Effector memory CD4-positive, alpha-beta T cell (primary cell): ENCODE measurements around the gene LBP.

Source experiments
- DNase-seq, 3 donors: peaks; one replicate each; pipeline ENCODE4 v3.0.0-alpha.2; 2020
- H3K27ac ChIP-seq: 2 replicates; pipeline ENCODE4 v1.7.0; 2013; ENCODE audit warnings: mild to moderate bottlenecking, low read length, moderate library complexity; ENCODE audit not compliant: insufficient read depth, poor library complexity, severe bottlenecking
- H3K27me3 ChIP-seq: replicated peaks from 2 replicates; pipeline ENCODE4 v1.7.0; 2013; ENCODE audit warnings: mild to moderate bottlenecking, low read length; ENCODE audit not compliant: insufficient read depth, control insufficient read depth, poor library complexity, severe bottlenecking
- H3K36me3 ChIP-seq: 2 replicates; pipeline ENCODE4 v1.7.0; 2013; ENCODE audit warnings: mild to moderate bottlenecking, low read length, moderate library complexity; ENCODE audit not compliant: control insufficient read depth, insufficient read depth
- H3K4me1 ChIP-seq: 2 replicates; pipeline ENCODE4 v1.7.0; 2013; ENCODE audit warnings: low read length, mild to moderate bottlenecking; ENCODE audit not compliant: control insufficient read depth, insufficient read depth, poor library complexity, severe bottlenecking
- H3K4me3 ChIP-seq: 2 replicates; pipeline ENCODE4 v1.7.0; 2013; ENCODE audit warnings: low read length, low read depth, mild to moderate bottlenecking; ENCODE audit not compliant: insufficient read depth, poor library complexity, severe bottlenecking
- H3K9me3 ChIP-seq: 2 replicates; pipeline ENCODE4 v1.7.0; 2013; ENCODE audit warnings: mild to moderate bottlenecking, low read length, moderate library complexity; ENCODE audit not compliant: control insufficient read depth

The LBP gene

GRCh38 chr20:38317422-38317821 lies 28.9 kb upstream of the LBP start:
- Histone ChIP-seq H3K27ac (no peak overlapping the region), H3K4me3 (no peak overlapping the region), H3K36me3 (no peaks in the 10 kb centered on the region), H3K4me1 (no peaks in the 10 kb centered on the region), H3K9me3 (no peaks in the 10 kb centered on the region), H3K27me3 (no peaks in the 10 kb centered on the region)
- no peak for DNase-seq

- no peaks in the 10 kb centered on the region for H3K27me3 ChIP-seq
- no peak overlapping the region for H3K27ac ChIP-seq
Measured at GRCh38 chr20:38320221-38320620, 26.1 kb upstream of the LBP start.

DNA sequence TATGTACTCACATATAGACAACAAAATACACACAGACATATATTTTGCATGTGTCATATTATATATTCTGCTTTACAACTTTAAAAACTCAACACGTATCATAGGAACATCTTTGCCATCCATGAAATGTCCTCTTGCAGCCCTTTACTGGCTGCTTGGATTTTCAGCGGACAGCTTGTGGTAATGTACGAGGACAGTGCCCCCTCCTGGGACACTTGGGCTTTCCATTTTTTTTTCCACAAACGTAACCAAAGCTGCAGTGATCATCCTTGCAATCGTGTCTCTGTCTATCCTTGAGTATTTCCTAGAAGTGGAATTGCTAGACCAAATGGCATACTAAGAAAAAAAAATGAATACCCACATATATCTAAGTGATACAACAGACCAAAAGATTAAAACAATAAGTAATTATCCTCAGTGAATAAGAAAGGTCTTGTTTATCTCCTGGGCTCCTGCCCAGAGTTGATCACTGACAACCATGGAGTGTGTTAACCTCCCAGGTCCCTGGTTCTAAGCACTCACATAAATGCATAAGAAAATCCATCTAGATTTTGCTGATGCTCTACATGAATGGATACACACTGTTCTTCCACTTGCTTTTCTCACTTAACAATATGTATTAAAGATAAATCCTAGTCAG lies 24.2 kb upstream of the LBP start:
- no peak for DNase-seq
- Histone ChIP-seq H3K4me3 (no peak overlapping the region), H3K4me1 (no peaks in the 10 kb centered on the region), H3K27me3 (no peaks in the 10 kb centered on the region), H3K36me3 (no peaks in the 10 kb centered on the region), H3K27ac (no peak overlapping the region), H3K9me3 (no peaks in the 10 kb centered on the region)

More at GRCh38 chr20:38320221-38320620, 26.1 kb upstream of the LBP start:
- H3K4me1 ChIP-seq: no peaks in the 10 kb centered on the region
- no peak for DNase-seq
- H3K9me3 ChIP-seq: no peaks in the 10 kb centered on the region
- no peaks in the 10 kb centered on the region for H3K36me3 ChIP-seq
- no peak overlapping the region for H3K4me3 ChIP-seq

DNA sequence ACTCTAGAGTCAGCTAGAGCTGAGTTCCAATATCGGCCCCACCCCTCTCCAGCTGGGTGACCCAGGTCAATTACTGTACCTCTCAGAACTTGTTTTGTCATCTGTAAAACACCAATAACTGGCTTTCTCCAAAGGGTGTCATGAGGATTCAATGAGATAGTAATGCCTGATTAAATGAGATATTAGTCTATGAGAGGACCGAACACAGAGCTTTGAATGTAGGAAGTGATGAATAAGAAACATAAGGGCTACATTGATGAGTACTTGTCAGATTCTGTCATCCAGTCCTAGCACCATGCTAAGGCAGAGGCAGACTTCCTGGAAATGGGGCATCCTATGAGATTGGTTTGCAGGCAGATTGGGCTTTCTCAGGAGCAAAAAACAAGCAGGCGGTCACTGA lies 22.1 kb upstream of the LBP start:
- Histone ChIP-seq H3K4me3 (no peak overlapping the region), H3K27me3 (no peaks in the 10 kb centered on the region), H3K9me3 (no peaks in the 10 kb centered on the region), H3K27ac (no peak overlapping the region), H3K4me1 (no peaks in the 10 kb centered on the region), H3K36me3 (no peaks in the 10 kb centered on the region)
- DNase-seq: no peak

DNA sequence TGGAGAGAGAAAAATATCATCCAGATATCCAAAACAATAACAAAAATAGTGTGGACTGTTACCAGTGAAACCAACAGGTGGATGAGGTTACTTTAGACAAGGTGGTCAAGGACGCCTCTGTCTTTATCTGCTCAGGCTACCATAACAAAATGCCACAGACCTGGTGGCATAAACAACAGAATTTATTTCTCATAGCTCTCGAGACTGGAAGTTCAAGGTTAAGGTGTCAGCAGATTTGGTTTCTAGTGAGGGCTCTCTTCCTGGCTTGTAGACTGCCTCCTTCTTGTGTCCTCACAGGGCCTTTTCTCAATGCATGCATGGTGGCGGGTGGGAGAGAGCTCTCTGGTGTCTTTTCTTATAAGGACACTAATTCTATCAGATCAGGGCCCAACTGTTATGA lies 21.1 kb upstream of the LBP start:
- Histone ChIP-seq H3K36me3 (no peaks in the 10 kb centered on the region), H3K4me3 (no peak overlapping the region), H3K27me3 (no peaks in the 10 kb centered on the region), H3K27ac (no peak overlapping the region), H3K9me3 (no peaks in the 10 kb centered on the region), H3K4me1 (no peaks in the 10 kb centered on the region)
- DNase-seq: no peak

DNA sequence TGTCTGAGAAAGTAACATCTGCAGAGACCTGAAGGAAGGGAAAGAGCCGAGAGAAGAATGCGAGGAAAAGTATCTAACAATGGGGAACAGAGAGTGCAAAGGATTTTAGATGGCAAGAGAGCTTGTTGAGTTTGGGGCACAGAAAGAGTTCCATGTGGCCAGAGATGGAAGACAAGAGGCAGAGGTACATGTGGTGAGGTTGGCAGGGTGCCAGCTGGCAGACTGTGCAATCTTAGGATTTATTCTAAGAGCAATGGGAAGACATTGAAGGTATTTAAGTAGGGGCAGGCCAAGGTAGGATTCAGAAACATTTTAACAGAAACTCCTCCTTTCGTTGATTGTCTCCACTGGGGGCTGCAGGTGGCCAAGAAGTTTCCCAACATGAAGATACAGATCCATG lies 20.4 kb upstream of the LBP start:
- no peak overlapping the region for H3K27ac ChIP-seq
- no peaks in the 10 kb centered on the region for H3K27me3 ChIP-seq

GRCh38 chr20:38326309-38326708 lies 20.0 kb upstream of the LBP start:
- Histone ChIP-seq H3K36me3 (no peaks in the 10 kb centered on the region), H3K27ac (no peak overlapping the region), H3K4me3 (no peak overlapping the region), H3K9me3 (no peaks in the 10 kb centered on the region), H3K27me3 (no peaks in the 10 kb centered on the region), H3K4me1 (no peaks in the 10 kb centered on the region)
- DNase-seq: no peak

More for the DNA sequence above, 20.4 kb upstream of the LBP start:
- no peaks in the 10 kb centered on the region for H3K4me1 ChIP-seq
- no peaks in the 10 kb centered on the region for H3K36me3 ChIP-seq
- no peak overlapping the region for H3K4me3 ChIP-seq
- no peaks in the 10 kb centered on the region for H3K9me3 ChIP-seq
- no peak for DNase-seq

GRCh38 chr20:38330638-38331037 lies 15.6 kb upstream of the LBP start:
- no peaks in the 10 kb centered on the region for H3K9me3 ChIP-seq
- H3K4me1 ChIP-seq: no peaks in the 10 kb centered on the region
- no peak overlapping the region for H3K27ac ChIP-seq
- no peaks in the 10 kb centered on the region for H3K36me3 ChIP-seq
- no peaks in the 10 kb centered on the region for H3K27me3 ChIP-seq
- DNase-seq: no peak
- no peak overlapping the region for H3K4me3 ChIP-seq

GRCh38 chr20:38331245-38331644 lies 15.0 kb upstream of the LBP start:
- no peak for DNase-seq
- no peaks in the 10 kb centered on the region for H3K27me3 ChIP-seq
- H3K4me1 ChIP-seq: no peaks in the 10 kb centered on the region
- H3K27ac ChIP-seq: no peak overlapping the region
- no peaks in the 10 kb centered on the region for H3K36me3 ChIP-seq
- H3K9me3 ChIP-seq: no peaks in the 10 kb centered on the region
- H3K4me3 ChIP-seq: no peak overlapping the region

- Histone ChIP-seq H3K36me3 (no peaks in the 10 kb centered on the region), H3K27ac (no peak overlapping the region), H3K9me3 (no peaks in the 10 kb centered on the region), H3K27me3 (no peaks in the 10 kb centered on the region), H3K4me1 (no peaks in the 10 kb centered on the region), H3K4me3 (no peak overlapping the region)
- DNase-seq: no peak
Measured at GRCh38 chr20:38331814-38332213, 14.5 kb upstream of the LBP start.
